Mesendoderm (in vitro differentiated cells): ENCODE measurements around the gene VSTM2B.

Source experiments
- DNase-seq: peaks from one replicate; pipeline ENCODE4 v3.0.0; 2013
- H2AK5ac ChIP-seq: 2 replicates; pipeline ENCODE4 v1.6.1; 2013; ENCODE audit warnings: low read length, inconsistent platforms
- H2BK120ac ChIP-seq: 2 replicates; pipeline ENCODE4 v1.6.1; 2013; ENCODE audit warnings: low read depth, mild to moderate bottlenecking, low read length, moderate library complexity, mixed read lengths
- H2BK15ac ChIP-seq: replicated peaks from 2 replicates; pipeline ENCODE4 v1.6.1; 2013; ENCODE audit warnings: low read depth, mild to moderate bottlenecking, moderate library complexity
- H2BK5ac ChIP-seq: 2 replicates; pipeline ENCODE4 v1.6.1; 2013; ENCODE audit warnings: low read length, inconsistent platforms
- H3K18ac ChIP-seq: 2 replicates; pipeline ENCODE4 v1.6.1; 2013; ENCODE audit warnings: mild to moderate bottlenecking, low read length, mixed read lengths
- H3K23ac ChIP-seq: one replicate; pipeline ENCODE4 v1.6.1; 2013; ENCODE audit warnings: low read length
- H3K27ac ChIP-seq: 2 replicates; pipeline ENCODE4 v1.5.1; 2013; ENCODE audit warnings: low read depth, mild to moderate bottlenecking, inconsistent platforms, low read length, moderate library complexity
- H3K27me3 ChIP-seq: 2 replicates; pipeline ENCODE4 v1.6.1; 2013; ENCODE audit warnings: low read length, control low read depth, mild to moderate bottlenecking, inconsistent platforms; ENCODE audit not compliant: insufficient read depth, poor library complexity
- H3K36me3 ChIP-seq: 2 replicates; pipeline ENCODE4 v1.6.1; 2013; ENCODE audit warnings: low read length, inconsistent platforms; ENCODE audit not compliant: control insufficient read depth, insufficient read depth
- H3K4ac ChIP-seq: one replicate; pipeline ENCODE4 v1.6.1; 2013; ENCODE audit warnings: low read depth, mild to moderate bottlenecking, low read length, moderate library complexity
- H3K4me1 ChIP-seq: 2 replicates; pipeline ENCODE4 v1.6.1; 2013; ENCODE audit warnings: low read depth, low read length, inconsistent platforms; ENCODE audit not compliant: control insufficient read depth
- H3K4me2 ChIP-seq: 2 replicates; pipeline ENCODE4 v1.6.1; 2013; ENCODE audit warnings: low read length
- H3K4me3 ChIP-seq: 2 replicates; pipeline ENCODE4 v1.5.1; 2013; ENCODE audit warnings: mild to moderate bottlenecking, low read length
- H3K56ac ChIP-seq: one replicate; pipeline ENCODE4 v1.6.1; 2013; ENCODE audit warnings: low read length
- H3K79me1 ChIP-seq: 2 replicates; pipeline ENCODE4 v1.6.1; 2013; ENCODE audit warnings: low read length, inconsistent platforms
- H3K79me2 ChIP-seq: 2 replicates; pipeline ENCODE4 v1.6.1; 2013; ENCODE audit warnings: mild to moderate bottlenecking, low read length; ENCODE audit not compliant: control insufficient read depth, insufficient read depth
- H3K9ac ChIP-seq: 2 replicates; pipeline ENCODE4 v1.6.1; 2013; ENCODE audit warnings: low read length, inconsistent platforms
- H4K5ac ChIP-seq: one replicate; pipeline ENCODE4 v1.6.1; 2013; ENCODE audit warnings: low read length
- H4K8ac ChIP-seq: one replicate; pipeline ENCODE4 v1.6.1; 2013; ENCODE audit warnings: low read depth, mild to moderate bottlenecking, control low read depth, low read length, moderate library complexity
- WGBS: extraction: QIAGEN DNeasy Blood & Tissue Kit; methylation state at CpG from one replicate; pipeline ENCODE4 v1.1.7; 2013; ENCODE audit warnings: low lambda C conversion rate, missing lambda C conversion rate; ENCODE audit not compliant: insufficient coverage; ENCODE audit errors: extremely low coverage; 5-methylcytosine and 5-hydroxymethylcytosine counted together

VSTM2B gene

DNA sequence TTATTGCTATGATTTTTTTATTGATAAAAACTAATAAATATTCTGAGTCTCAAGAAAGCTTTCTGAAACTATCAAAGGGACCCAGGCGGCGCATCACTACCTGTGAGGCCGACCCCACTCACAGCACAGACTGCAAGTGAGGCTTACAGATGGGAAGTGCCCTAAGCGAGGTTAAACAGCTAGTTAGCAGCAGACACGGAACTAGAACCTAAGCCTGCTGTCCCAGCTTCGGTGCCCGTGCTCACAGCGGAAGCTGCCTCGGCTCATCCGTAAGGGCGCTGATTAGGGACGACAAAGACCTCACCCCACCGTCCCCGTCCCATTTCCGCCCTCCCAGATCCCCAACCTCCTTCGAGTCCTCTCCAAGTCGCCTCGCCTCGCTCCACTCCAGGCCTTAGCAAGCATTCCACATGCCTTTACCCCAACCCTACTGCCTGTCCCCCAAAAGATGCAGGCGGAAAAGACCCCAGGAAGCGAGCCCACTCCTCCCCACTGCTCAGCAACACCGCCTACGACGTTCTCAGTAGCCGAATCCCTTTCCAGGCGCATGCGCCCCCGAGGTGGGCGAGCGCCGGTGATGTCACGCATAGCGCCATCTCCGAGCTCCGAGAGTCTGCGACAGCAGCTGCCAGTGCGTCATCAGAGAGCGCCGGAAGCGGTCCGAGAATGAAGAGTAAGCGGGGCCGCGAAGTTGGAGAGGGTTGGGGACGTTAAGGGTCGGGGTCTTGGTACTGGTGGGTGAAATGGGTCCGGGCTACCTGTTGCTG is 80.0 kb downstream of the VSTM2B start, which contains the start of gene POP4:
TSS of gene POP4 (plus strand) at position 631 of the 767 bp plus-strand sequence. CDS start at position 667, 36 bp downstream.
- no peak within 1 kb of the TSS for H2AK5ac ChIP-seq
- peak; percentile 98 for DNase-seq
- peak within 1 kb of the TSS; percentile 100 for H3K4me3 ChIP-seq
- peak within 1 kb of the TSS; percentile 100 for H3K9ac ChIP-seq
- no peaks in the 10 kb centered on the region for H3K36me3 ChIP-seq
- peak within 1 kb of the TSS; percentile 97 for H3K23ac ChIP-seq
- no peak within 1 kb of the TSS for H2BK15ac ChIP-seq
- H3K56ac ChIP-seq: peak within 1 kb of the TSS; percentile 100
- H3K79me1 ChIP-seq: peaks cover 6% of the 10 kb centered on the region
- no peak within 1 kb of the TSS for H2BK120ac ChIP-seq
- H3K4ac ChIP-seq: peak within 1 kb of the TSS; percentile 89
- peak within 1 kb of the TSS; percentile 100 for H4K5ac ChIP-seq
- peak within 1 kb of the TSS; percentile 63 for H3K27ac ChIP-seq
- peak within 1 kb of the TSS; percentile 98 for H4K8ac ChIP-seq
- H3K4me1 ChIP-seq: peaks cover 1% of the 10 kb centered on the region
- peak within 1 kb of the TSS; percentile 97 for H3K4me2 ChIP-seq
- peak within 1 kb of the TSS; percentile 5 for H3K18ac ChIP-seq
- H3K27me3 ChIP-seq: no peaks in the 10 kb centered on the region
- WGBS: no CpG with 5 or more reads among the region's 47 CpGs
- peak within 1 kb of the TSS; percentile 99 for H2BK5ac ChIP-seq
- H3K79me2 ChIP-seq: peaks cover 3% of the 10 kb centered on the region

DNA sequence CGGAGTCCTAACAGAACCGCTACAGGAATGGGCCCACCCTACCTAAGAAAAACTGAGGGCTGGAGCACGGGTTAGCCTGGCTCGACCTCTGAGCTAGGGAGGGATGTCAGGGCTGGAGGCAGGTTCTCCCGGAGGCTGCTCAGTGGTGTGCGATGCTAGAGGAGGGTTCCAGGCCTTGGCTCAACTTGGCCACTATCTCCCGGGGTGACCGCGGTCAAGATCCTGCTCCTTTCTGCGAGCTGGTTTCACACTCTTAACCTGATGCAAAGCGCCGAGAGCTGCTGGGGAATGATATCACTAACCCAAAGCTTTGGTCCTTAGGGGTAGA is 80.6 kb downstream of the VSTM2B start:
- H3K23ac ChIP-seq: no peak overlapping the region
- peak overlapping the region; percentile 97 for H3K4me2 ChIP-seq
- no peak overlapping the region for H3K18ac ChIP-seq
- no peak overlapping the region for H3K4ac ChIP-seq
- peak overlapping the region; percentile 98 for H4K8ac ChIP-seq
- H2BK120ac ChIP-seq: no peak overlapping the region
- H3K36me3 ChIP-seq: no peaks in the 10 kb centered on the region
- no peak overlapping the region for H2AK5ac ChIP-seq
- peaks cover 1% of the 10 kb centered on the region for H3K4me1 ChIP-seq
- no CpG with 5 or more reads among the region's 12 CpGs for WGBS
- no peak overlapping the region for H3K27ac ChIP-seq
- peak overlapping the region; percentile 91 for H3K56ac ChIP-seq
- no peak for DNase-seq
- peaks cover 3% of the 10 kb centered on the region for H3K79me2 ChIP-seq
- peak overlapping the region; percentile 95 for H3K9ac ChIP-seq
- H3K4me3 ChIP-seq: peak overlapping the region; percentile 99
- H3K27me3 ChIP-seq: no peaks in the 10 kb centered on the region
- no peak overlapping the region for H2BK15ac ChIP-seq
- H2BK5ac ChIP-seq: no peak overlapping the region
- peaks cover 6% of the 10 kb centered on the region for H3K79me1 ChIP-seq
- H4K5ac ChIP-seq: peak overlapping the region; percentile 17

DNA sequence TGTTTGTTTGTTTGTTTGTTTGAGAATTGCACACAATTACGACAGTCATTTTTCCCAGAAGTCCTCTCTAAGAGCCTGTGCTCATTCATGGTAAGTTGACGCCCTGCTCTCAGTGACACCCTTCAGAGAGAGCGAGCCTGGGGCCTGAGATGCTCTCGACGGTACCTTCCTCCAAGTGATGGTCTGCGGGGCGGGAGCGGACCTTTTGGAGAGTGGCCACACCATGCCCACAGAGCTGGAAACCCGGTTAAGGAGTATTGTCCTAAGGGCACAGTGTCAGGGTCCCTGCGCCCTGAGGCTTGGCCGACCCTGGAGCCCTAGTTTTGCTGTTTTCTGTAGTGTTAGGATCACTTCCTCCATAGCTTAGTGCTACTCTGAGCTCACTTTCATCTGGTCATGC is 83.8 kb downstream of the VSTM2B start:
- Histone ChIP-seq H3K4me3 (no peak overlapping the region), H3K27me3 (no peaks in the 10 kb centered on the region), H2AK5ac (no peak overlapping the region), H2BK120ac (no peak overlapping the region), H3K79me1 (peaks cover 6% of the 10 kb centered on the region), H3K27ac (no peak overlapping the region), H4K5ac (no peak overlapping the region), H3K4me2 (no peak overlapping the region), H3K36me3 (no peaks in the 10 kb centered on the region), H3K79me2 (peaks cover 3% of the 10 kb centered on the region), H2BK15ac (no peak overlapping the region), H3K18ac (no peak overlapping the region), H4K8ac (no peak overlapping the region), H3K4me1 (peaks cover 1% of the 10 kb centered on the region), H3K56ac (no peak overlapping the region), H2BK5ac (no peak overlapping the region), H3K9ac (no peak overlapping the region), H3K4ac (no peak overlapping the region), H3K23ac (no peak overlapping the region)
- WGBS: no CpG with 5 or more reads among the region's 11 CpGs
- DNase-seq: no peak

DNA sequence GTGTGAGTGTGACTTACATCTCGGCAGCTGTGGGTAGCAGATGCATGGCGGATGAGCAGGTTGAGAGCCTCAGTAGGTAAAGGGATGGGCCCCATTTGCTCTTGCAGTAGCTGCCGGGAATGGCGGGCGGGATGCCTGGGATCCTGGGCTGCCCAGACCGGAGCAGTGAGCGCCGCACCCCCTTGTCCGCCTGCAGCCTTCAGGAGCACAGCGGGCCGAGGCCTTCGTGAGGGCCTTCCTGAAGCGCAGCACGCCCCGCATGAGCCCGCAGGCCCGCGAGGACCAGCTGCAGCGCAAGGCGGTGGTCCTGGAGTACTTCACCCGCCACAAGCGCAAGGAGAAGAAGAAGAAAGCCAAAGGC is 84.4 kb downstream of the VSTM2B start:
- Histone ChIP-seq H2BK5ac (no peak overlapping the region), H2BK15ac (no peak overlapping the region), H3K56ac (no peak overlapping the region), H3K79me2 (peaks cover 3% of the 10 kb centered on the region), H3K23ac (no peak overlapping the region), H3K9ac (no peak overlapping the region), H4K5ac (no peak overlapping the region), H3K27me3 (no peaks in the 10 kb centered on the region), H3K4ac (no peak overlapping the region), H3K4me3 (no peak overlapping the region), H3K36me3 (no peaks in the 10 kb centered on the region), H4K8ac (no peak overlapping the region), H2AK5ac (no peak overlapping the region), H3K4me2 (no peak overlapping the region), H3K79me1 (peaks cover 6% of the 10 kb centered on the region), H3K18ac (no peak overlapping the region), H3K27ac (no peak overlapping the region), H2BK120ac (no peak overlapping the region), H3K4me1 (no peaks in the 10 kb centered on the region)
- DNase-seq: no peak
- WGBS: no CpG with 5 or more reads among the region's 22 CpGs

DNA sequence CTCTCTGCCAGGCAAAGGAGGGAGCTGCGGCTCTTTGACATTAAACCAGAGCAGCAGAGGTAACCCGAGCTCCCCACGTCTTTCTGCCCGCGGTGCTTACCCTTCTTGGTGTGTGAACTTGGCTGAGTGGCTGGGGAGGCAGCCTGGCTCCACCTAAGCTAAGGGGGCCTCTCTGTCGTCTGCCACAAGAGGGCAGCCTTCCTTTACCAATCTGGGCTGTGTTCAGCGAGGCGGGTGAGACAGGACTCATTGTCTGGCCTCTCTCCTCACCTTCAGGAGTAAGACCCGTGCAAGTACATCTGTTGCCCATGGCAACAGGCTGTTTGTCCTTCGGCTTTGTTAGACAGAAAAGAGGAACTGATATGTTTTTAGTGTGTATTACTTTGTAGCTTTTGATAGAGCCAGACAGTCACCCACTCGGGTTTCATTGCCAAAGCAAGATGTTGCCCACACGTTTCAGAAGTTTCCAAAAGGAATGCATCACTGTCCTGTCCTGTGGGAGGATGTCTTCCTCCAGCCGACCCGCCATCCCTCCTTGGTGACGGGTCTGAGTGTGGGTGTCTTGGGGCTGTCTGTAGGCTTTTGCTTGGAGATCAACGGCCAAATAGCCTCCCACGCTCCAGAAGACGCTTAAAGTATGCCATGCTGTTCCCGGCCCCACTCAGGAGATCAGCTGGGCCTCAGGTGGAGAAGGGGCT is 84.9 kb downstream of the VSTM2B start:
- Histone ChIP-seq H3K4me1 (no peaks in the 10 kb centered on the region), H3K4me3 (no peak overlapping the region), H3K27ac (no peak overlapping the region), H4K5ac (no peak overlapping the region), H2BK5ac (no peak overlapping the region), H3K36me3 (no peaks in the 10 kb centered on the region), H3K56ac (no peak overlapping the region), H3K79me2 (peaks cover 3% of the 10 kb centered on the region), H3K4me2 (no peak overlapping the region), H3K27me3 (no peaks in the 10 kb centered on the region), H4K8ac (no peak overlapping the region), H2BK120ac (no peak overlapping the region), H3K79me1 (peaks cover 6% of the 10 kb centered on the region), H2BK15ac (no peak overlapping the region), H2AK5ac (no peak overlapping the region), H3K9ac (no peak overlapping the region), H3K4ac (no peak overlapping the region), H3K18ac (no peak overlapping the region), H3K23ac (no peak overlapping the region)
- DNase-seq: peak; percentile 93
- no CpG with 5 or more reads among the region's 19 CpGs for WGBS
